Fibroblast of mammary gland (primary cell): ENCODE data around the gene NFIA.

Experiments used
- DNase-seq: peaks from one replicate; pipeline ENCODE4 v3.0.0-alpha.2; 2010; ENCODE audit warnings: low read depth
- H3K4me3 ChIP-seq: 2 replicates; pipeline ENCODE4 v1.5.1; 2011; ENCODE audit warnings: low read depth, mild to moderate bottlenecking, low read length, moderate library complexity; ENCODE audit not compliant: control insufficient read depth
- TF ChIP-seq, protein P1 (sequence below): conservative IDR thresholded peaks from 2 replicates; pipeline ENCODE4 v1.5.1; 2011; ENCODE audit warnings: low read depth, low read length, inconsistent platforms; ENCODE audit not compliant: control insufficient read depth, insufficient read depth

Gene NFIA

GRCh38 chr1:61097722-61098121 is 15.4 kb downstream of the NFIA start:
- H3K4me3 ChIP-seq = no peak overlapping the region
- no peak for DNase-seq
- TF ChIP-seq, protein P1, sequence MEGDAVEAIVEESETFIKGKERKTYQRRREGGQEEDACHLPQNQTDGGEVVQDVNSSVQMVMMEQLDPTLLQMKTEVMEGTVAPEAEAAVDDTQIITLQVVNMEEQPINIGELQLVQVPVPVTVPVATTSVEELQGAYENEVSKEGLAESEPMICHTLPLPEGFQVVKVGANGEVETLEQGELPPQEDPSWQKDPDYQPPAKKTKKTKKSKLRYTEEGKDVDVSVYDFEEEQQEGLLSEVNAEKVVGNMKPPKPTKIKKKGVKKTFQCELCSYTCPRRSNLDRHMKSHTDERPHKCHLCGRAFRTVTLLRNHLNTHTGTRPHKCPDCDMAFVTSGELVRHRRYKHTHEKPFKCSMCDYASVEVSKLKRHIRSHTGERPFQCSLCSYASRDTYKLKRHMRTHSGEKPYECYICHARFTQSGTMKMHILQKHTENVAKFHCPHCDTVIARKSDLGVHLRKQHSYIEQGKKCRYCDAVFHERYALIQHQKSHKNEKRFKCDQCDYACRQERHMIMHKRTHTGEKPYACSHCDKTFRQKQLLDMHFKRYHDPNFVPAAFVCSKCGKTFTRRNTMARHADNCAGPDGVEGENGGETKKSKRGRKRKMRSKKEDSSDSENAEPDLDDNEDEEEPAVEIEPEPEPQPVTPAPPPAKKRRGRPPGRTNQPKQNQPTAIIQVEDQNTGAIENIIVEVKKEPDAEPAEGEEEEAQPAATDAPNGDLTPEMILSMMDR = no peak

DNA sequence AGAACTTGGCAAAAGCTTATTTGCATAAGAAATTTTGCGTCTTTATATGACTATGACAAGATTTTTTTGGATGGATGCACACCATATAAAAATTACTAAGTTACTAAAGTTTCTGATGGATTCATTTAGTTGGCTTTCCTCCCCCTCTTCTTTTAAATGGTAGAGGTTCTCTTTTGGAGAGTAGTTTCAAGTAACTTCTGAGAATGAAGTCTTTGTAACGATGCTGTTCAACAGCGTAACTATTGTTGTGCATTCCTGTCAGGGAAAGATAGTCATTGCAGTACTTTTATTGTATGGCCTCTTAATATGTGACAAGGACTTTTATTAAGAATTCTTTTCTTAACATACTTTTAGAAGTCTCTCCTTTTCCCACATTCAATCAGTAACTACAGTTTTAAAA is 16.0 kb downstream of the NFIA start:
- no peak overlapping the region for H3K4me3 ChIP-seq
- TF ChIP-seq, protein P1 = no peak
- DNase-seq = no peak

DNA sequence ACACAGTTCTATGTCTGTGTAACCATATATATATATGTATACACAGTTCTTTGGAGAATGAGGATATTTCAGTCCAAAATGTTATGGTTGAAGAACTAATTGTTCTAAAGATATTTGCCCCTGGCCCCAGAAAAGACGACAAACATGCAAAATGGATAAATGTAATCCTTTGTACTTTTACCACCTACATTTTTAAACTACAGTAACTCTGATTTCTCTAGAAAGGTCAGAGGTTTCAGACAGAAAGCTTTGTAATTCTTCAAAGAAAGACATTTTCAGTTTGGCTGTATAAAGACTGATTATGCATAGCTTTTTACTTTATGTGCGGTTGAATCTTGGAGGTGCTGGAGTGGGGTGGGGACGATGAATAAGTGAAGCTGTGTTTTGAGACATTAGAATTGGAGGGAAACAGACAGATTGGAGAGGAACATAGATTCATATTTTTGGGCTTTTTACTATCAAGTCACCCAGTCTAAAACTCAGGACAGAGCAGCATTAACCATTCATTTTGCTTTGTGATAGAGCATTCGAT is 16.6 kb downstream of the NFIA start:
- no peak for DNase-seq
- H3K4me3 ChIP-seq = no peak overlapping the region
- TF ChIP-seq, protein P1 = no peak

- TF ChIP-seq, protein P1 = no peak
- no peak for DNase-seq
- no peak overlapping the region for H3K4me3 ChIP-seq
These were observed 18.2 kb downstream of the NFIA start for GRCh38 chr1:61100578-61100977.

DNA sequence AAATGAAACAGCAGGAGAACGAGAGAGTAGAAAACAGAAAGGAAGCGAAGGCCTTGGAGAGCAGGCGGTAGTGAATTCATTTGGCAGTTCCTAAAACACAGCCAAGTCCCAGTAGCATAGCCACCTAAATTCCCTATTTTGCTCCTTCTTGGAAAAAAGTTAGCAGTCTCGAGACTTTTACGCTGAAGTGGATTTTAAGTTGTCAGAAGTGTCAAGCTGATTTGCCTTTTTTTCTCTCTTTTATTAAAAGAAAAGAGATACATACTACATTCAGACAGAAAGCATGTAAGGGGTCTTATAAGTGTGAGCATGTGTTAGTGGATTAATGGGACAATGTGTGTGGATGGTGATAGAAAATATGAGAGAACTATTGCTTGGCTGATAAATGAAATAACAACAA is 19.2 kb downstream of the NFIA start:
- H3K4me3 ChIP-seq = peak overlapping the region; percentile 5
- TF ChIP-seq, protein P1 = no peak
- no peak for DNase-seq

- TF ChIP-seq, protein P1 = no peak
- no peak overlapping the region for H3K4me3 ChIP-seq
- peak; percentile 54 for DNase-seq
These were observed 19.7 kb downstream of the NFIA start for GRCh38 chr1:61102041-61102440.

DNA sequence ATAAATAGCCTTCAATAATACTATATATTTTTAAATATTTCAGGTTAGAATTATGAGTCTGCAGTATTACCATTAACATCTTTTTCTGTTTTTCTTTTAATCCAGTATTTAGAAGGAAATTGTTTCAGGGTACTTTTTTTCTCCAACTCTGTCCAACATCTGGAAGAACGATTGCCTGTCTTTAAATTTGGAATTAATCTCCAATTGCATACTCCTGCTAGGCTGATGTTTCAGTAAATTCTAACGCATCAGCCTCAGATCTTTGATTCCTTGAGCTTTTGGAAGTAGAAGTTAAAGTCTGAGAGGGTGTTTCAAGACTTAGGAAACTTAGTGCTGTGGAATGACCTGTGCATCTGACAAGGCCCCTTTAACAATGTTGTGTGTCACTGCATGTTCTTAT is 20.3 kb downstream of the NFIA start:
- H3K4me3 ChIP-seq = no peak overlapping the region
- no peak for DNase-seq
- TF ChIP-seq, protein P1 = no peak
